ENCODE data around the gene RMC1. TPM values are rescaled to one million over a fixed set of nuclear protein-coding genes. Genes with fewer than 3 reads are reported as not detected.

Gene RMC1
- total RNA-seq, 1 experiment from 2014 or later: 38.4 TPM

GRCh38 chr18:23487738-23488570 is 15.4 kb upstream of the RMC1 start:
- no peaks in the 10 kb centered on the region for H3K27me3 ChIP-seq (ENCODE audit: insufficient read depth, low read length)
- ChIA-PET POLR2A (interaction anchor here (0.6 kb wide), 1 partner anchor 635 kb away, joined by 4 read pairs; no protein-coding TSS in a partner anchor), RAD21 (ENCODE audit: low non-redundant PET in 1 of 2, low total read pairs in 2 of 2, uncharacterized antibody in 2 of 2, unreplicated experiment in 2 of 2) (no interaction called here), CTCF (interaction anchor here (1.0 to 2.0 kb wide), 2 partner anchors 11 to 689 kb away, joined by 3 to 11 read pairs; no protein-coding TSS in a partner anchor)
- H3K9me3 ChIP-seq (ENCODE audit: control insufficient read depth in 1 of 2, insufficient read depth in 1 of 2, low read depth in 1 of 2, low read length in 2 of 2): peaks cover under 1 to 5% of the 10 kb centered on the region in 2 experiments; a peak in 2 of 4 replicates
- no peak overlapping the region for H3K9ac ChIP-seq (ENCODE audit: low read length)
- H3K4me1 ChIP-seq (ENCODE audit: control insufficient read depth in 1 of 2, insufficient read depth in 2 of 2, low read length in 2 of 2): no peaks in the 10 kb centered on the region
- DNase-seq (ENCODE audit: low read depth, low spot score) (no peak), ATAC-seq (no peak)
- H3K9me2 ChIP-seq (ENCODE audit: insufficient read depth): no peaks in the 10 kb centered on the region
- no peaks in the 10 kb centered on the region for H4K20me1 ChIP-seq (ENCODE audit: insufficient read depth)
- no peak overlapping the region for H3K4me2 ChIP-seq (ENCODE audit: low read length)
- no peaks in the 10 kb centered on the region for H3K36me3 ChIP-seq (ENCODE audit: control insufficient read depth in 1 of 2, insufficient read depth in 2 of 2, low read length in 2 of 2)
- H3K4me3 ChIP-seq (replicated peaks in 1 of 2; ENCODE audit: low read depth in 1 of 2, low read length in 2 of 2): no peak overlapping the region
- H3K79me2 ChIP-seq (ENCODE audit: insufficient read depth, low read length): no peaks in the 10 kb centered on the region
- no peak overlapping the region for H3K27ac ChIP-seq (ENCODE audit: low read depth, low read length)
- H2AFZ ChIP-seq (ENCODE audit: low read depth, low read length, poor library complexity, severe bottlenecking): no peak overlapping the region
- BruUV-seq (replicated peaks): no TSS peak
- TF ChIP-seq SRF (IDR thresholded peaks at IDR 0.05; ENCODE audit: low read depth): no peak
- TF ChIP-seq SIN3A (IDR thresholded peaks at IDR 0.05; ENCODE audit: low read depth): no peak
- TF ChIP-seq CTCF (IDR thresholded peaks at IDR 0.05 in 2 of 3, conservative IDR thresholded peaks at IDR 0.05 in 1 of 3; ENCODE audit: borderline replicate concordance in 1 of 3, insufficient read depth in 1 of 3, low read depth in 2 of 3, low read length in 2 of 3): no peak
- TF ChIP-seq ZBTB33 (IDR thresholded peaks at IDR 0.05; ENCODE audit: extremely low read depth, insufficient replicate concordance, low read length): no peak
- no peak for TF ChIP-seq TCF7L2 (IDR thresholded peaks at IDR 0.05; ENCODE audit: borderline replicate concordance, extremely low read depth, insufficient read depth, insufficient read length)
- no peak for TF ChIP-seq RAD21 (IDR thresholded peaks at IDR 0.05; ENCODE audit: low read depth)
- no peak for TF ChIP-seq MAX (IDR thresholded peaks at IDR 0.05)
- no peak for TF ChIP-seq ZFX (IDR thresholded peaks at IDR 0.05)
- no peak for TF ChIP-seq EZH2 (IDR thresholded peaks at IDR 0.05)
- TF ChIP-seq POLR2A (IDR thresholded peaks at IDR 0.05; ENCODE audit: borderline replicate concordance, extremely low read depth, insufficient read depth, insufficient read length): no peak
- no peak for TF ChIP-seq POLR2AphosphoS5 (IDR thresholded peaks at IDR 0.05; ENCODE audit: low read depth, low read length)
- no peak for TF ChIP-seq EZH2phosphoT487 (IDR thresholded peaks at IDR 0.05; ENCODE audit: borderline replicate concordance)
- no peak for TF ChIP-seq CBX3 (IDR thresholded peaks at IDR 0.05; ENCODE audit: low read depth)
- TF ChIP-seq, protein P1, sequence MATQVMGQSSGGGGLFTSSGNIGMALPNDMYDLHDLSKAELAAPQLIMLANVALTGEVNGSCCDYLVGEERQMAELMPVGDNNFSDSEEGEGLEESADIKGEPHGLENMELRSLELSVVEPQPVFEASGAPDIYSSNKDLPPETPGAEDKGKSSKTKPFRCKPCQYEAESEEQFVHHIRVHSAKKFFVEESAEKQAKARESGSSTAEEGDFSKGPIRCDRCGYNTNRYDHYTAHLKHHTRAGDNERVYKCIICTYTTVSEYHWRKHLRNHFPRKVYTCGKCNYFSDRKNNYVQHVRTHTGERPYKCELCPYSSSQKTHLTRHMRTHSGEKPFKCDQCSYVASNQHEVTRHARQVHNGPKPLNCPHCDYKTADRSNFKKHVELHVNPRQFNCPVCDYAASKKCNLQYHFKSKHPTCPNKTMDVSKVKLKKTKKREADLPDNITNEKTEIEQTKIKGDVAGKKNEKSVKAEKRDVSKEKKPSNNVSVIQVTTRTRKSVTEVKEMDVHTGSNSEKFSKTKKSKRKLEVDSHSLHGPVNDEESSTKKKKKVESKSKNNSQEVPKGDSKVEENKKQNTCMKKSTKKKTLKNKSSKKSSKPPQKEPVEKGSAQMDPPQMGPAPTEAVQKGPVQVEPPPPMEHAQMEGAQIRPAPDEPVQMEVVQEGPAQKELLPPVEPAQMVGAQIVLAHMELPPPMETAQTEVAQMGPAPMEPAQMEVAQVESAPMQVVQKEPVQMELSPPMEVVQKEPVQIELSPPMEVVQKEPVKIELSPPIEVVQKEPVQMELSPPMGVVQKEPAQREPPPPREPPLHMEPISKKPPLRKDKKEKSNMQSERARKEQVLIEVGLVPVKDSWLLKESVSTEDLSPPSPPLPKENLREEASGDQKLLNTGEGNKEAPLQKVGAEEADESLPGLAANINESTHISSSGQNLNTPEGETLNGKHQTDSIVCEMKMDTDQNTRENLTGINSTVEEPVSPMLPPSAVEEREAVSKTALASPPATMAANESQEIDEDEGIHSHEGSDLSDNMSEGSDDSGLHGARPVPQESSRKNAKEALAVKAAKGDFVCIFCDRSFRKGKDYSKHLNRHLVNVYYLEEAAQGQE (IDR thresholded peaks at IDR 0.05; ENCODE audit: low read depth): no peak
- TF ChIP-seq SP1 (IDR thresholded peaks at IDR 0.05; ENCODE audit: low read depth): no peak
- no peak for TF ChIP-seq JUND (IDR thresholded peaks at IDR 0.05)
- no peak for TF ChIP-seq ZNF274 (IDR thresholded peaks at IDR 0.05; ENCODE audit: low read depth, low read length)
- TF ChIP-seq ELF1 (IDR thresholded peaks at IDR 0.05; ENCODE audit: borderline replicate concordance, low read depth): no peak
- intact Hi-C loops (cut with micrococcal nuclease): no loop called here

All from HCT116 (cell line).